Suppressor macrophage treated with lipopolysaccharide for 4 hours (primary cell): ENCODE measurements around the gene GALNT13.
"Not testable (repeated sequence)": the region's sequence is repeated elsewhere in the genome, so short reads cannot be mapped to it uniquely, and the experiment has no call there.

Experiments
- DNase-seq: peaks from one replicate; pipeline ENCODE4 v3.0.0-alpha.2; 2020

Gene GALNT13

DNA sequence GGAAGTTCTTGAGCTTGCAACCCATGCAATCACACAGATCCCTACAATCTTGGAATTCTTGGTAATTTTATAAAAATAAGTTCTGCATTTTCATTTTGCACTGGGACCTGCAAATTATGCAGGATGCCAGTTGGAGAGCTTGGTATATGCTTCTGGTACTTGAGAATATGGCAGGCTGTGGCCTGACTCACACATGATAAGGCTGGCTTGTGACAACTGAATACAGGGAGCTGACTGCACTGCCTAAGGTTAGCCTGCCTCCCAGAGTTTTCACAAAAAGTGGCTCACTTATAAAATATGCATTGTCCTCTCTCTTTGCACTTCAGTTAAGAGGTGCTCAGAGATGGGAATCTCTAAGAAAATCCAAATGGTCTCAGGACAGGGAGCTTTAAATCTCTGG is 561.3 kb downstream of the GALNT13 start:
- DNase-seq, result no peak

DNA sequence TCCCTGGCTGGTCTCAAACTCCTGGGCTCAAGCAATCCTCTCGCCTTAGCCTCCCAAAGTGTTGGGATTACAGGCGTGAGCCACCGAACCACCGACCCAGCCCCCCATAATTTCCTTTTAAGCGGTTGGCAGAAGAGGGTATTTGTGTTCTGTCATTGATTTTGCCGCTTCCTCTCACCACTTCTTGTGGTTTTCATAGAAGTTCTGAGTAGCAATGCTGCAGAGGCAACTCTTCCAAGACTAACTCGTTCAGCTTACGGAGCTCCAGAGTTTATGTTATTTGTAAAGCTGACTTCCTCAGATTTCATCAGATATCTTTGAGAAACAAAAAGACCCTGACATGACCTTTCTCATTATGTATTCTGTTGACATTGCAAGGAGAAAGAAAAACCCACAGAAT is 565.4 kb downstream of the GALNT13 start:
- DNase-seq, result no peak

DNA sequence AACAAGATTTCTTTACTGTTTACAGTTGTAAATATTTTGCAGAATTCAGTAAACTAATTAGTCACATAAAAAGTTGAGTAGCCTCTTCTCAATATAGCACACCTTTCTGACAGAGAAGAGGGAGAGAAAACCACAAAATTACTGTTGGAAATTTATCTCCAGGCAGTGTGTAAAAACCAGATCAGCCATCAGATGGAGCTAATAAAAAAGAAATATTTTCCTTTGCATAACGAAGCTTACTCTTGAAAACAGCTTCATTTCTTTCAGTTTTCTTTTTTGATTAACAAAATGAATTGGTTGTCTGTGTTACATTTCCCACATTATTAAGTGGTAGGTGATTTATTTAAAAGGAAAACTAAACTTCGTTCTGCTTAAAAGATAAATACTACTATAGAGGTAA is 567.4 kb downstream of the GALNT13 start:
- no peak for DNase-seq

DNA sequence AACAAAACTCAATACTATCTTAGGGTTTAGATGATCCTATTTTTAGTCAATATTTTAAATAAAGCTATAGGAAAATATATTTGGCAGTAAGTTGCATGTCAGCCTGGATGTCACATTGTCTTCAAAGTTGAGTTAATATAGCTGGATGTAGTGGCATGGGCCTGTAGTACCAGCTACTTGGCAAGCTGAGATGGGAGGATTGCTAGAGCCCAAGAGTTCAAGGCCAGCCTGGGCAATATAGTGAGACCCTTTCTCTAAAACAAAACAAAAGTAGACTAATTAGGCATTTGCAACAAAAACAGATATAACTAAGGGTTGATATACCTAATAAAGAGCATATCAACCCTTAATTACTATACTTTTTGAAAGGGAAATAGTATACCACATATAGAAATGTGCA is 572.2 kb downstream of the GALNT13 start:
- no peak for DNase-seq

DNA sequence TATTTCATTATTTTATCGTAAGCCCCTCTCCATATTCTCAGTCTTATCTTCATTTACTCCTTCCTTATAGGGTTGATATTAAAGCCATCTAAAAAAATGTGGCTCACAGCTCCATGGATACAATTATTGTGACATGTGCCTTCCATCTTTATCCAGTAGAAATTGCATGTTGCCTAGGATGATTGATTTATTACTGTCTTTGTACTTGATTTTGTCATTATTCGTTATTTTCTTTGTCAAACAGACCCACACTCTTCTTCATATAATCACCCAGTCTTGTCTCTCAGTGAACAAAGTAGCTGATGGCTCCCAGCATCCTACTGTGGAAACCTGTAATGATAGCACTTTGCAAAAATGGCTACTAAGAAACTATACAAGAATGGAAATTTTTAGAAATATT is 574.6 kb downstream of the GALNT13 start:
- DNase-seq, result no peak

DNA sequence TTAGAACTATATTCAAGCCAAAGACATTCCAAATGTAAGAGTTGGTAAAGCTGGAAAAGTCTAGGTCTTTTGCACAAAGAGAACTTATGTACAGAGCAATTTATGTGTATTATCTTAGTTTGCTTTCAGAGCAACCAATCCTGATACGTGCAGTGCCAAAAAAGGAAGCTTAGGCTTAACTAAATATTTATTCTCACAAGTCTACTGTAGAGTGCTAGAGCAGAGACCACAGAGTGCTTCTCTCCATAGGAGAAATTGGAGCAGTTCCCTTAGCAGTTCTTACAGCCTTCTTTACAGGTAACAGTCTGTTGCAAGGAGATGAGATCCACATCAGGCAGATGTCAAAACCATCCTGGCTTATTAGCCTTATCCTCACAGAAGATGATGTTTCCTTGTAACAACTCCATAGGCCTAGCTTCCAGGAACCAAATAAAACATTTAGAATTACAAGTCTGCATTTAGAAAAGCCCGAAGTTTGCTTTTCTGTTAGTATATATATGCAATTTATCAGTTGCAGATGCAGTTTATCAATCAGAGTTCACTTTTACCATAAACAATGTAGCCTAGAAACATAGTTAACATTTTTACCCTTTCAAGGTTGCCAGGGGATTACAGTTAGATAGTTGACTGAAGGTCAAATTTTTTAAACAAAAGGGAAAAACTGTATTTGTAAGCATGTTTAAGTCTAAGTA is 576.2 kb downstream of the GALNT13 start:
- no peak for DNase-seq

DNA sequence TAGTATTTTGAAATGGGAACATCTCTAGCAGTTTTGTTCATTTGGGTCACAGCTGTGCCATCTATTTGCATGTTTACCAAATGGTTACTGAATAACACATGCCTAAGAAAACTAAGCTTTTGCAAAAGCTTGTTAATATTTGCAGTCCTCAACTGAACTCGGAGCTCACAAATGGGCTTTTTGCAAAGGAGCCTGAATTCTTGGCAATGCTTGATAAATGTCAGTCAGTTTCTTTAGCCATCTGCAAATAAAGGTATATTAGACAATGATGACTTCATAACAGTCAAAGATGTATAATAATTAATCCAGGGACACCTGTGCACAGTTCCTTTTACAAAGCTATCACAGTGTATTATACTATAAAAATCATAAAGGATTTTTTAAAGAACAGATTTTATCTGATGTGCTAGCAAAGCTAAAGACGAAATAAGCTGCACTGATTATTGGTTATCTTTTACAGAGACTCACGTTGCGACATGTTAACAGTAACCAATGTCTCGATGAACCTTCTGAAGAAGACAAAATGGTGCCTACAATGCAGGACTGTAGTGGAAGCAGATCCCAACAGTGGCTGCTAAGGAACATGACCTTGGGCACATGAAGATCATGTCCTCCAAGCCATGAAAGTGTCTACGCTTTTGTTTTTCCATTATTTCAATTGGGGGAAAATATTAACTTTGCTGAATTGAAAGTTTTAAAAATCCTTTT is 578.4 kb downstream of the GALNT13 start:
- DNase-seq, result no peak

DNA sequence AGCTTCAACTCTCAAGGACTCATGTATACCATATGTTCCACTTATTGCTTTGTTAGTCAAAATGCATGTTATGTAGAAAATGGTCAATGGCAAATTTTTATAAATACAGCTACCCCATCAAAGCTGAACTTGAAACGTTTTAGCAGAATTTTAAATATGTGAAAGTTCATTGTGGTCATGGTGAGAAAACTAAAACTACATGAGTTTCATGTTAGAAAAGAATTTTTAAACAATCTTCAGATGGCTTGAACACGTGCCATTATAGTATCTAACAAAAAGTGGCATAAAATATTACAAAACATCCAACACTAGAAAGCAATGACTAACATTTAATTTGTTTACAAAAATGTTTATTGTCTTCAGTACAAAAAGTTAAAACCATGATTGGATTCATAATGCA is 580.7 kb downstream of the GALNT13 start:
- DNase-seq, result no peak

DNA sequence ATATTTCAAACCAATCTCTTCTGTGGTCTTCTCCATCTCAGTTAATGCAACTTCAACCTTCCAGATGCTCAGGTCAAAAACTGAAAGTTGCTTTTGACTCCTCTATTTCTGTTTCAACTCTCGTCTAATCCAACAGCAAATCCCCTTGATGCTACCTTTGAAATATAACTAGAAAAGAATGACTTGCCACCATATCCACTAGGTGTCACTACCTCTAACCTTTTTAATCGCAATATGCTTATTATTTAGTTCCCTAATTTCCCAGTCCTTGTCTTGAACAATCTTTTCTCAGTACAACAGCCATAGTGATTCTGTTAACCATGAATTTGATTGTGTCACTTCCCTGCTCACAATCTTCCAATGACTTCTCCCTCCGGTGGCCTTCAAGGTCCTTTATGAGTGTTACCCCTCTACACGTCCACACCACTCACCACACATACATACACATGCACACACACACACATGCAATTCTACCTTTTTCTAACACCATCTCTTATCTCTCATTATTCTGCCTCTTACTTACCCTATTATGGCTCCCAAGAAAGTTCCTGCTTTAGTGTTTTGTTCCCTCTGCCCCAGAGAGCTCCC is 581.3 kb downstream of the GALNT13 start:
- peak; percentile 33 for DNase-seq

DNA sequence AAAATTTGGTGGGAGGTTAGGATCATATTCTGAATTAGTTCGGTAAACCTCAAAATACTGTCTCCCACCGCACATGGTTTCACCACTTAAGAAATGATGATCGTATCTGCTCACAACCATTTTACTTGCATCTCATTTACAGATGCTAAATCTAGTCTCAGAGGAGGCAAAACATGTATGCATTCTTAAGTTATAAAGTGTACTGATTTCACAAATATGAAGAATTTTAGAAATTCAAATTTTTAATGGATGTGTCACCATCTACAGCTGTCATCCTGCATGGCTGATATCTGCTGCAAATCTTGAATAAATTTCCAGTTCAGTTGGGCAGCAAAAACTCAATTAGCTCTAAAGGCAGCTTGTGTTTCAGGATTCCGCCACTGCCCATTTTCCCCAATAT is 583.4 kb downstream of the GALNT13 start:
- no peak for DNase-seq

DNA sequence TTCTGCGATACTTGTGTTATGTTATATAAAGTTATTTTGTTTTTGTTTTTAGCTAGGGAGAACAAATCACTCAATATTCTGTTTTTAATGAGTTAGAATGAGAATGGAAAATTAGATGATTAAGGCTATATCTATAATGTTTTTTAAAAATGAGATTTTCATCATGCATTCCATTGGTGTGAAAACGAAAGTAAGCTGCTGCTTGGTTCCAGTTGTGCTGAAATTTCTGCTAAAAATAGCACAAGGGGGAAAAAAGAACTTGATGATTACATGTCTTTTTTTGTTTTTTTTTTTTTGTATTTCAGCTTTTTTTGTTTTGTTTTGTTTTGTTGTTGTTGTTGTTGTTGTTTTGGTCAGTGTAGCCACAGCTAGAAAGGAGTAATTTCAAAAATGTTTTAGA is 584.1 kb downstream of the GALNT13 start:
- DNase-seq, result peak; percentile 37

DNA sequence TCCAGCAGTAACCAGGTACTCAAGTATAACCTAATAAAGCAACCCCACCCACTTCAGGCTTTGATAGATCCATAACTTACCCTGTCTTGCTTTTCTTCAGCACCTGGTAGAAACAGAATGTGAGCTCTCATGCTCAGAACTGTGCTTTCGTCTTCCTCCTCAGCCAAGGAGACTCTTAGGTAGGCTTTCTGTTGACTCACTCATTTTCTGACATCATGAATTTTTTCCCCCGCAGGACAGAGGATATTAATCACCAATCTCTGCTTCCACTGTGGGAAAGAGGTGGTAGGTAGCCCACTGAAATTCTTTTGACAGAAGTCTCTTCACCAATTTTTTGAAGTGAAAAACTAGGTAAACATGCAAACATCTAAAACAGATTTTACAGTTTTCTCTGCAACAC is 585.6 kb downstream of the GALNT13 start:
- no peak for DNase-seq

DNA sequence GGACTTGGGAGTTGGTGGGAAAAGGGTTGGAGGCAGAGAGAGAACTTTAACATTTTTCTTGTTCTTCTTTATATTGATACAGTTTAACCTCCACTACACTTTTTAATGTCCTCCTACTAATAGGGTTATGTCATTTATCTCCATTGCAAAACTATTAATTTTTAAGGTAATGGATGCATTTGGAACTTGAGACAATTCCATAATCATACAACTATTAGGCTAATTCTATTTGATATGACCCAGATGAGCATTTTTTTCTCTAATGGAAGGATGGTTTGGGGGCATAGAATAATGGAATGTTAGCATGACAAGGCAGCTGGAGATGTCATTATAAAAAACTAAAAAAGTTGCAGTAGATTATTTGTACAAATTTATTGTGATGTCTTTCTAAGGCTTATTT is 587.6 kb downstream of the GALNT13 start:
- DNase-seq, result no peak

DNA sequence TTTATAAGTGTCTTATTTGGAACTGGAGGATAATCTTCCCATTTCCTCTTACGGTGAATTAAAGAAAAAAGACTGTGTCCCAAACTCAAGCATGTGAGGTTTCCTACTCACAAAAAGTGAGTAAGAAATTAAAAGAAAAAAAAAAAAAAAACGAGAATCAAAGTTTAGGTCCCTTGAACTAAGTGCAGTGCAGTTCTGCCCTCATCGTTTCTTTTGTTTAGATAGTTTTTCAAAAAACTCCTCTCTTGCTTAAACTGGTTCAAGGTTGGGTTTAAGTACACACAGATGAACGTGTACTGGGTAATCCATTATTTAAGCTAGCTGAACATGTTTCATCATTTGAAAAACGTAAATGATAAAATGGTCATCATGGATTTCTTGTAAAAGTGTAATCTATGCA is 590.9 kb downstream of the GALNT13 start:
- no peak for DNase-seq

DNA sequence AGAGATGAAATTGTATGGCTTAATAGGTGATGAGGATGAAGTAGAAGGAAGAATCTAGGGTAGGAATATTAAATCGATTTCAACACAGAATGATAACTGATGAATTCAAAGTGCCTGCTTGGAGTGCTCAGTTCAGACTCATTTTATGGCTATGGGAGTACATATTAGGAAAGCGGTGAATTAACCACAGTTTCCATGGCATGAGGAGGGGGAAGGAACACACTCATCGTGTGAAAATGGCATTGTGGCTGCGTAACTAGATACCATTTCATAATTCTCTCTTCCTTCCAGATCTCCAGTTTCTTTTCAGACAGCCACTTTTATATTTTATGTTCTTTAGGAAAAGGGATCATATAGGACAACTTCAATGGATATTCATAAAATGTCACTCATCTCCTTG is 594.5 kb downstream of the GALNT13 start:
- DNase-seq, result no peak

DNA sequence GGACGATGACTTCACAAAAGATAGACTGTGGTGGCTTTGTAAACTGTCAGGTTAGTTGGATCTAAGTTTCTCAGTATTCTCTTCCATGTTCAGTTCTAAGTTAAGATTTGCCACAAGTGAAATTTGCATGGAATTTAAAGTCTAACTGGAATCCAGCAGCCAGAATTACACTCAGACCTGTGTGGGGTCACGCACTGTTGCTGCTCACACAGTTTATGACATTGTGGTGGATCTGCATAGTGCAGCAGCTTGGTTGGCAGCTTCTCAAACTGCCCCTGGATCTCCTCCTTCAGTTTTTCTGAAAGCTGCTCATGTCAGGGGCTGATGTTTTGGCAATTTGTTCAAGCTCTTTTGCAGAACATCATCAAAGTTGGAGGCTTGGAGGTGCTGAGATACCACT is 598.7 kb downstream of the GALNT13 start:
- DNase-seq, result no peak

DNA sequence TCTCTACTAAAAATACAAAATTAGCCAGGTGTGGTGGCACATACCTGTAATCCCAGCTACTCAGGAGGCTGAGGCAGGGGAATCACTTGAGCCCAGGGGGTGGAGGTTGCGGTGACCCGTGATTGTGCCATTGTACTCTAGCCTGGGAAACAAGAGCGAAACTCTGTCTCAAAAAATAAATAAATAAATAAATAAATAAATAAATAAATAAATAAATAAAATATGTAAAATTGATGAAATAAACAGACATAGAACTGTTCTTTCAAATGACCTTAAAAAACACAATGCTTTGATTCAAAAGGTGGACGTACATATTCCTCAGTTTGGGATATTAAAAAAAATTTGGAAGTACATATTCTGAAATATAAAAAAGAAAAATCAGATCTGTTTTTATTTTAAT is 599.8 kb downstream of the GALNT13 start:
- not testable (repeated sequence) for DNase-seq

DNA sequence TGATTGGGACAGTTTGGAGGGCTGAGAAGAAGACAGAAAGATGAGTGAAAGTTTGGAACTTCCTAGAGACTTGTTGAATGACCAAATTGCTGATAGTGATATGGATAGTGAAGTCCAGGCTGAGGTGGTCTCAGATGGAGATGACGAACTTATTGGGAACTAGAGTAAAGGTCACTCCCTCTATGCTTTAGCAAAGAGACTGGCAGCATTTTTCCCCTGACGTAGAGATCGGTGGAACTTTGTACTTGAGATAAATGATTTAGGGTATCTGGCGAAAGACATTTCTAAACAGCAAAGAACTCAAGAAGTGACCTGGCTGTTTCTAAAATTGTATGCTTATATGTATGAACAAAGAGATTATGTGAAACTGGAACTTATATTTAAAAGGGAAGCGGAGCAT is 605.6 kb downstream of the GALNT13 start:
- no peak for DNase-seq

DNA sequence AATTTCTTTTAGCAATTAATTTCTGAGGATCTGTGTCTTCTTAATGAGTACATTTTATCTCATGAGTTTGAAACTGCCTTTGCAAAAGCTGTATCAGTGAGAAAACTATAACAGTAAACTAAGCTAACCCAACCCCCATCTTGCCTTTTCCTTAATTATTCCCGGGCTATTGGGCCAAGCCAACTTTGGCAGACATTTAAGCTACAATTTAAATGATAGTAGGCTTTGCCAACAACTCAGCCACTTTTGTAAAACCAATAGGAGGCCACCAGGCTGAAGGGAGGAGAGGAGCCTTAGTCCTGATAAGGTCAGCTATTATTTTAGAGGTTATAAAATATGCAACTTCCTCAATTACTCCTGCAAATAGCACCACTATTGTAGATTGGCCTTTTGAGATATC is 608.8 kb downstream of the GALNT13 start:
- DNase-seq, result no peak

DNA sequence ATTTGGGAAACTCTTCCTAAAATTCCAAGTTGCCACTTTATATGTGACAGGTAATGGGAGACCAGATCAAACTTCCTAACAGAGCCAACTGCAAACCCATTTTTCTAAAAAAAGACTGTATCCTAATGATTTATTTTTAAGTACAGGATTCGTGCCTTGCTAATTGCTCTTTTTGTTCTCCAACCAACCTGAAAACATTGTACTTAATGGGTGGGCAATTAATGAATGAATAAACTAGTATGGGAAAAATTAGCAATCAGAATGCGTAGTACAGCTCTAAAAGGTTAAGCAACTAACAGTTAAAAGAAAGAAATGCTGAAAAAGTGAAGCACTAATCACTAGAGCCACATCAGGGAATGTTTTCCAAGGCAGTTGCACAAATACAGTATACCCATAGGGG is 609.6 kb downstream of the GALNT13 start:
- no peak for DNase-seq

DNA sequence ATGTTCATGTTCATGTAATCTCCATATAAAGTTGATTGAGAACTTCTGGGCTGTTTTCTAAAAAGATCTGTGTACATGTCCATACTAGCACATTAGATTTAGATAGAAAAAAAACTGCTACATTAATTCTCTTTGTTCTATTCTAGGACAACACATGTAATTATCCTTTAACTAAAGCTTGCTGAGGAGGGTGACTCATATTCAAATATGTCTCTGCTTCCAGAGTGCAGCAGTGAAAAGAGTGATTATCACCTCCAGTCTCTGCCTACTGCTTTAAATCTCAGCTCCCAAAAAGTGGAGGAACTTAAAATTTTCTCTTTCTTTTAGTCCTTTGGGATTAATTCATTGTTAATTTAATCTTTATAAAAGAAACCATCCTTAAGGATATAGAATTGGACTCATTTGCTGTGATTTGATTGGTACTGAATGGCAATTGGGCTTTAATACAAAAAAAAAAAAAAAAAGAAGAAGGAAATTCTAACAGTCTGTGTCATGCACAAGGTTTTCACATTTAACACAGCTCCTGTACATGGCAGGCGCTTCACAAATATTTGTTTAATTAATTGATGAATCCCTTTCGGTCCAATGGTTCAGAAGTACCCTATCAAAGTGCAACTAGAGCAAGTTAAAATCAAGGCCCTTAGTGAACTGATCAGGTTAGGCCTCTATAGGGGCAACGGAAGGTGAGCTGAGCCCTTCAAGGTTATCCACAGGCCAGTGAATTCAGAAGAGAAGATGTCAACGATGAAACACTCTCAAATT is 612.8 kb downstream of the GALNT13 start:
- DNase-seq, result no peak

DNA sequence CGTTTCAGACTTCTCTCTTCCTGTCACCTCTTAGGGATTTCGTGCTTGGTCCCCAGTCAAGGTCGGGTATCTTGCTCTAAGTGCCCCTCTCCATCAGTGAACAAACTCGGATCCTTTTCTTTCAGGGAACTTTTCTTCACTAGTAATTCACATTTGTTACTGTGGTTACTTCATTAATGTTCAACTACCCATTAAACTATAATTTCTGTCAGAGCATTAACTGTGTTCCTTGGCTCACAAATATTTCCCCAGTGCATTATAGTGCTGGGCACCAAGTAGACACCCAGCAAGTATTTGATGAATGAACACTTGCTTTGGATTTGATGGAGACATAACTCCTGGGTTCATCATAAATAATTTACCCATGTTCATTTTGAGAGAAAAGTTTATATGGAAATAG is 617.1 kb downstream of the GALNT13 start:
- no peak for DNase-seq

DNA sequence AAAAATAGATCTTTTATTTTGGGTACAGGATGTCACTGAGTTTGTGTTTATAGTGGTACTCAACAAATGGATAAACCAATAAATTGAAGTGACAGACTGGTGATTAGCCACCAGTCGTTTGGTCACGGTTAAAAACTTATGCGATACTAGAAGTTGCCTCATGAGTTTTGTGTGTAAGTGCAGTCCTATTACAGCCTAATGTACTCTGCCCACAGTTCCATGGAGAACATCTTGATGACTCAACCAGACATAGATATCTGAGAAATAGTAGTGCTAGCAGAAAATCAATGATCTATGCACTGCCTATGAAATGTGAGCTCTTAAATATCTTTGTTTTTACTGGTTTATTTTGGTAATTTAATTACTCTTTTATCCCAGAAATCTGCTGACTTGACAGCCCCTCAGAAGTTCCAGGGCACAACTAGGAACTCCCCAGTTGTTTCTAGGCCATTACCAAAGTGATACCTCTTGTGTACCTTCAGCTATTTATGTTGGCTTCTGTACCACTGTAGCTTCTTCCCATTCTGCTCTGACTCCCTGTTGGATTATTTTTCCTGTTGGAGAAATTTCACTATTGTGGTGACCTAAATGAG is 617.6 kb downstream of the GALNT13 start:
- DNase-seq, result no peak
